ENCODE measurements around the gene RNF20.

DNA sequence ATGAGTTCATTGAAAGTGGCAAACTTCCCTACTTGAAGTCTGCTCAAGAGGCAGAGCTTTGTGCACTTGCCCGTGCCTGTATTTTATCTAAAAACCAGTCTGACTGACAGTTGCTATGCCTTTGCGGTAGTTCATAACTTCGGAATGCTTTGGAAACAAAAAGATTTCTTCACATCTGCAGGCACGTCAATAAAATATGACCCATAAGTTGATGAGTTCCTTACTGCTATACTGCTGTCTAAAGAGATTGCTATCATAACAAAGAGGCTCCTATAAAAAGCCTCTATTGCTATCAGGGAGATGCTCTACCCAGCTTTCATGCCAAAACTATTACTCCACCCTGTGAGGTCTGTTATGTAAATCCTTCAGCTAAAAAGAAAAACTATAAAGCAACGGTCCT, 25.4 kb upstream of the RNF20 start:
- TF ChIP-seq REPIN1 (CRISPR knock-in tag; IDR thresholded peaks at IDR 0.05; ENCODE audit: borderline replicate concordance, low read depth): no peak
- TF ChIP-seq RFXAP (CRISPR knock-in tag; IDR thresholded peaks at IDR 0.05; ENCODE audit: borderline replicate concordance): no peak
- TF ChIP-seq ZNF644 (CRISPR knock-in tag; IDR thresholded peaks at IDR 0.05; ENCODE audit: low read depth): no peak
- TF ChIP-seq ZNF124 (CRISPR knock-in tag; IDR thresholded peaks at IDR 0.05): no peak
- TF ChIP-seq, protein P1, sequence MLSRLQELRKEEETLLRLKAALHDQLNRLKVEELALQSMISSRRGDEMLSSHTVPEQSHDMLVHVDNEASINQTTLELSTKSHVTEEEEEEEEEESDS (CRISPR knock-in tag; IDR thresholded peaks at IDR 0.05; ENCODE audit: borderline replicate concordance): no peak
- TF ChIP-seq SSRP1 (CRISPR knock-in tag; IDR thresholded peaks at IDR 0.05): no peak
- no peak for TF ChIP-seq STAG1 (CRISPR knock-in tag; IDR thresholded peaks at IDR 0.05)
- TF ChIP-seq ZNF274 (CRISPR knock-in tag; IDR thresholded peaks at IDR 0.05): no peak
- no peak for TF ChIP-seq NFYB (CRISPR knock-in tag; IDR thresholded peaks at IDR 0.05)
- TF ChIP-seq ZNF710 (CRISPR knock-in tag; IDR thresholded peaks at IDR 0.05; ENCODE audit: borderline replicate concordance): no peak
- no peak for TF ChIP-seq POLR2A (IDR thresholded peaks at IDR 0.05; ENCODE audit: insufficient read depth in 1 of 2, low read depth in 2 of 2, low read length in 2 of 2)
- no peak for TF ChIP-seq HDAC2 (CRISPR knock-in tag; IDR thresholded peaks at IDR 0.05)
- no peak for TF ChIP-seq PHF8 (CRISPR knock-in tag; IDR thresholded peaks at IDR 0.05)
- no peak for TF ChIP-seq POLR2AphosphoS5 (IDR thresholded peaks at IDR 0.05; ENCODE audit: low read depth, low read length)

Measured in HepG2 (cell line).